Trophoblast cell (in vitro differentiated cells and primary cell): ENCODE measurements around the gene ITGA5.

ENCODE experiments used
- DNase-seq, 2 donors: peaks; one replicate each; pipeline ENCODE4 v3.0.0-alpha.2; 2016
- H2AFZ ChIP-seq: 2 replicates; pipeline ENCODE4 v1.6.1; 2013; ENCODE audit warnings: low read length, moderate library complexity, mild to moderate bottlenecking; ENCODE audit not compliant: insufficient read depth, poor library complexity
- H2AK5ac ChIP-seq: 2 replicates; pipeline ENCODE4 v1.6.1; 2013; ENCODE audit warnings: mild to moderate bottlenecking, low read length
- H2BK120ac ChIP-seq: 2 replicates; pipeline ENCODE4 v1.6.1; 2013; ENCODE audit warnings: low read length, mild to moderate bottlenecking, moderate library complexity; ENCODE audit not compliant: insufficient read depth, poor library complexity
- H2BK12ac ChIP-seq: 2 replicates; pipeline ENCODE4 v1.6.1; 2013; ENCODE audit warnings: mild to moderate bottlenecking, low read length, moderate library complexity
- H2BK5ac ChIP-seq: 2 replicates; pipeline ENCODE4 v1.6.1; 2013; ENCODE audit warnings: low read length, low read depth, moderate library complexity, mild to moderate bottlenecking; ENCODE audit not compliant: poor library complexity
- H3K14ac ChIP-seq: 2 replicates; pipeline ENCODE4 v1.6.1; 2013; ENCODE audit warnings: mild to moderate bottlenecking, low read length
- H3K18ac ChIP-seq: 2 replicates; pipeline ENCODE4 v1.6.1; 2013; ENCODE audit warnings: mild to moderate bottlenecking, low read length
- H3K23ac ChIP-seq: 2 replicates; pipeline ENCODE4 v1.6.1; 2013; ENCODE audit warnings: low read length
- H3K27ac ChIP-seq: 2 replicates; pipeline ENCODE4 v1.5.1; 2013; ENCODE audit warnings: low read depth, mild to moderate bottlenecking, inconsistent platforms, low read length, moderate library complexity
- H3K27me3 ChIP-seq: 2 replicates; pipeline ENCODE4 v1.6.1; 2013; ENCODE audit warnings: inconsistent platforms, mild to moderate bottlenecking, low read length, moderate library complexity; ENCODE audit not compliant: insufficient read depth
- H3K36me3 ChIP-seq, 2 experiments: 1 replicate in 1 of 2; 2 replicates in 1 of 2; pipeline ENCODE4 v1.6.1; 2013; ENCODE audit warnings: low read length in 2 of 2, mild to moderate bottlenecking in 2 of 2, moderate library complexity in 1 of 2; ENCODE audit not compliant: insufficient read depth in 2 of 2, control insufficient read depth in 1 of 2
- H3K4ac ChIP-seq: 2 replicates; pipeline ENCODE4 v1.6.1; 2013; ENCODE audit warnings: low read depth, mild to moderate bottlenecking, low read length, moderate library complexity
- H3K4me1 ChIP-seq, 2 experiments: 1 replicate in 1 of 2; 2 replicates in 1 of 2; pipeline ENCODE4 v1.6.1; 2013; ENCODE audit warnings: low read length in 2 of 2, mild to moderate bottlenecking in 2 of 2, moderate library complexity in 1 of 2; ENCODE audit not compliant: insufficient read depth in 2 of 2, control insufficient read depth in 1 of 2
- H3K4me2 ChIP-seq: 2 replicates; pipeline ENCODE4 v1.6.1; 2013; ENCODE audit warnings: inconsistent platforms, mild to moderate bottlenecking, low read length, moderate library complexity
- H3K4me3 ChIP-seq: 2 replicates; pipeline ENCODE4 v1.5.1; 2013; ENCODE audit warnings: mild to moderate bottlenecking, low read depth, low read length, inconsistent platforms
- H3K79me1 ChIP-seq: one replicate; pipeline ENCODE4 v1.6.1; 2013; ENCODE audit warnings: low read length
- H3K79me2 ChIP-seq: 2 replicates; pipeline ENCODE4 v1.6.1; 2013; ENCODE audit warnings: low read length, mild to moderate bottlenecking; ENCODE audit not compliant: control insufficient read depth, insufficient read depth, poor library complexity
- H3K9ac ChIP-seq: 2 replicates; pipeline ENCODE4 v1.6.1; 2013; ENCODE audit warnings: mild to moderate bottlenecking, low read length
- H3K9me3 ChIP-seq: 2 replicates; pipeline ENCODE4 v1.6.1; 2013; ENCODE audit warnings: low read depth, mild to moderate bottlenecking, control low read depth, inconsistent platforms, low read length; ENCODE audit not compliant: insufficient read depth
- H4K12ac ChIP-seq: 2 replicates; pipeline ENCODE4 v1.6.1; 2013; ENCODE audit warnings: low read depth, mild to moderate bottlenecking, low read length, moderate library complexity
- H4K8ac ChIP-seq: 2 replicates; pipeline ENCODE4 v1.6.1; 2013; ENCODE audit warnings: low read depth, mild to moderate bottlenecking, low read length, moderate library complexity
- H4K91ac ChIP-seq: one replicate; pipeline ENCODE4 v1.6.1; 2013; ENCODE audit warnings: low read depth, mild to moderate bottlenecking, low read length, moderate library complexity
- WGBS: extraction: QIAGEN DNeasy Blood & Tissue Kit; methylation state at CpG from one replicate; pipeline ENCODE4 v1.1.7; 2013; ENCODE audit warnings: missing lambda C conversion rate; ENCODE audit not compliant: insufficient read length, insufficient coverage; ENCODE audit errors: extremely low coverage; 5-methylcytosine and 5-hydroxymethylcytosine counted together

Gene ITGA5

GRCh38 chr12:54430471-54431069 lies 11.5 kb upstream of the ITGA5 start:
- Histone ChIP-seq H2BK12ac (no peak overlapping the region), H3K79me2 (no peaks in the 10 kb centered on the region), H3K79me1 (no peaks in the 10 kb centered on the region), H2AFZ (no peak overlapping the region), H2BK5ac (no peak overlapping the region), H4K91ac (no peak overlapping the region), H3K36me3 (no peaks in the 10 kb centered on the region), H4K12ac (no peak overlapping the region), H3K27ac (no peak overlapping the region), H3K18ac (no peak overlapping the region), H4K8ac (no peak overlapping the region), H3K4ac (no peak overlapping the region), H3K4me2 (no peak overlapping the region), H3K9me3 (no peaks in the 10 kb centered on the region), H3K27me3 (no peaks in the 10 kb centered on the region), H3K9ac (no peak overlapping the region), H3K4me3 (no peak overlapping the region), H3K23ac (no peak overlapping the region), H2BK120ac (no peak overlapping the region), H3K14ac (no peak overlapping the region), H3K4me1 (peaks cover 7 to 11% of the 10 kb centered on the region in 2 experiments), H2AK5ac (no peak overlapping the region)
- WGBS, result no CpG with 5 or more reads among the region's 5 CpGs
- DNase-seq, result peak; percentile 49 to 56

- no peak overlapping the region for H2AFZ ChIP-seq
- no peak overlapping the region for H3K27ac ChIP-seq
- no CpG with 5 or more reads among the region's 3 CpGs for WGBS
- no peak overlapping the region for H3K14ac ChIP-seq
- no peaks in the 10 kb centered on the region for H3K79me1 ChIP-seq
- no peaks in the 10 kb centered on the region for H3K27me3 ChIP-seq
- no peaks in the 10 kb centered on the region for H3K9me3 ChIP-seq
- no peaks in the 10 kb centered on the region for H3K36me3 ChIP-seq
- H3K18ac ChIP-seq, result no peak overlapping the region
- no peak overlapping the region for H4K8ac ChIP-seq
- no peak overlapping the region for H3K23ac ChIP-seq
- no peak overlapping the region for H3K4ac ChIP-seq
- H4K91ac ChIP-seq, result no peak overlapping the region
- H2BK120ac ChIP-seq, result no peak overlapping the region
- peak in 1 of 2 donors; percentile 40 for DNase-seq
- no peak overlapping the region for H3K4me3 ChIP-seq
- no peak overlapping the region for H2BK12ac ChIP-seq
- H2AK5ac ChIP-seq, result no peak overlapping the region
- peaks cover 7 to 11% of the 10 kb centered on the region in 2 experiments for H3K4me1 ChIP-seq
- no peak overlapping the region for H4K12ac ChIP-seq
- no peak overlapping the region for H3K9ac ChIP-seq
- no peak overlapping the region for H2BK5ac ChIP-seq
- H3K79me2 ChIP-seq, result no peaks in the 10 kb centered on the region
- H3K4me2 ChIP-seq, result no peak overlapping the region
Measured at GRCh38 chr12:54429014-54429471, 10.0 kb upstream of the ITGA5 start.

DNA sequence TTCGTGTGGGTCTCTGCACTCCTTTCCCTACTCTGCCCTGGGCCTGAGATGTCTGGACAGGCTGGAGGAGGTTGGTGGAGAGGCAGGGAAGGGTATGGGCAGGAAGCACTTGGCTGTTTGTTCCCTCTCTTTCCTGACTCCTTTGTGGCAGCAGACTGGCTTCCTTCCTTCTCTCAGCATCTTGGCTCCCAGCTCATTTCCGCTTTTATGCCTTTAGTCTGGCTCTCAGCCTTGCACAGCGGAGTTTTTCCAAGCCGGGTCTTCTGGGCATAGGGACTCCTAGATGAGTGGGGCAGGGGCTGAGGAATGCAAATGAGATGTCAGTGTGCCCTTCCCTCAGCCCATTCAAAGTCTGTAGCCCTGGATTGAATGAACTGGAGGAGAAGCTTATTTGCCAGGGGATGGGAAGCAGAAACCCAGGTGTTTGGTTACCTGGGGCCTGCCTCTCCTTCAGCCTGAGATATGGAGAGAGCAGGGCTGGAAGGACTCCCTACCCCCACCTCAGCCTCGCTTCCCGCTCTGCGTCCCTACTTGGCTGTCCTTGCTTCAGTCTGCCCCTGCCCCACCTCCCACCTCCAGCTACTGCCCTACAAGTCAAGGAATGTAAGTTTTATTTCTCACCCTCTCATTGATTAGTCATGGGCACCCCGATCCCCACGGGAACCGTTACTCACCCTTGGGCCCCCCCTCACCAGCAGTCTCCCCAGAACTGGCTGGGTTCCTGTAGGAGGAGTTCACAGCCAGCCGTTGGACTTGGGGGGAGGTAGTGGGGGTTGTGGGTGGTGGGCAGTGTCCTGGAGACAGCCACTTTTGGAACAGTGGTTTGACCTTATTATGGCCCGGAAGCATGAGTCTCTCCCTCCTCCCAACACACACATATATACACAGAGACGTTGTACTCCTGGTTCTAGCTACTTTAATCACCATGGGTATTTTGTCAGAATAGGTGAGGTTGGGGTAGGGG lies 9.3 kb upstream of the ITGA5 start:
- Histone ChIP-seq H3K9me3 (no peaks in the 10 kb centered on the region), H3K4me1 (peaks cover 8 to 13% of the 10 kb centered on the region in 2 experiments), H3K14ac (no peak overlapping the region), H3K27ac (no peak overlapping the region), H3K79me1 (no peaks in the 10 kb centered on the region), H4K12ac (no peak overlapping the region), H3K23ac (no peak overlapping the region), H3K4ac (no peak overlapping the region), H4K8ac (no peak overlapping the region), H4K91ac (peak overlapping the region; percentile 13), H3K4me3 (no peak overlapping the region), H2BK5ac (no peak overlapping the region), H3K79me2 (no peaks in the 10 kb centered on the region), H2AFZ (no peak overlapping the region), H3K36me3 (no peaks in the 10 kb centered on the region), H3K27me3 (no peaks in the 10 kb centered on the region), H2AK5ac (no peak overlapping the region), H3K9ac (no peak overlapping the region), H2BK12ac (no peak overlapping the region), H3K4me2 (no peak overlapping the region), H3K18ac (no peak overlapping the region), H2BK120ac (no peak overlapping the region)
- no CpG with 5 or more reads among the region's 13 CpGs for WGBS
- no peak for DNase-seq

DNA sequence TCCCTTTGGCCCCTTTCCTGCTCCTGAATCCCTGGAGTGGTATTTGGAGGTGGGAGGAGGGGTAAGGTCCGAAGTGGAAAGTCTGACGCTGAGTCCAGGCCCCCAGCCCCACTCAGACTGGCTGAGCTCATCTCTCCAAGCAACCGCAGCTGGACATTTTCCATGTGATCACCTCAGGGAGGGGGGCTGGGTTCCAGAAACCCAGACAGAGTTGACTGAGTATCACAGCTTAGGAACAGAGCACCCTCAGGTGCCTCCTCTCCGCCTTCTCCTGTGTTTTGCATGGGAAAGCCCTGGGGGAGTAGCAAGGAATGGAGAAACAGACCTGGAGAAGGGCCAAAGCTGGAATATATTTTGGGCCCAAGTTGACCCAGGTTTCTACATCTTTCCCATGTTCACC lies 8.0 kb upstream of the ITGA5 start:
- no CpG with 5 or more reads among the region's 4 CpGs for WGBS

More for the DNA sequence above, 8.0 kb upstream of the ITGA5 start:
- Histone ChIP-seq H3K79me2 (no peaks in the 10 kb centered on the region), H3K27ac (no peak overlapping the region), H2BK120ac (no peak overlapping the region), H3K4me2 (no peak overlapping the region), H3K27me3 (no peaks in the 10 kb centered on the region), H2BK12ac (no peak overlapping the region), H3K4ac (no peak overlapping the region), H2AK5ac (no peak overlapping the region), H4K91ac (no peak overlapping the region), H3K79me1 (no peaks in the 10 kb centered on the region), H2BK5ac (no peak overlapping the region), H3K36me3 (no peaks in the 10 kb centered on the region), H3K18ac (no peak overlapping the region), H4K12ac (no peak overlapping the region), H3K9ac (no peak overlapping the region), H3K4me3 (no peak overlapping the region), H2AFZ (no peak overlapping the region), H3K9me3 (no peaks in the 10 kb centered on the region), H3K4me1 (peaks cover 5 to 11% of the 10 kb centered on the region in 2 experiments), H4K8ac (no peak overlapping the region), H3K14ac (no peak overlapping the region), H3K23ac (no peak overlapping the region)
- no peak for DNase-seq
